HepG2 (cell line): ENCODE data around the gene SWI5. TPM values are rescaled to one million over a fixed set of nuclear protein-coding genes. Genes with fewer than 3 reads are reported as not detected.
"Not testable (repeated sequence)": the region's sequence is repeated elsewhere in the genome, so short reads cannot be mapped to it uniquely, and the experiment has no call there.

Experiments
- ATAC-seq: fragments of 200-7000 bp; cut with Tn5 transposase; 3 replicates; pipeline ENCODE4 v1.9.1; 2020; ENCODE audit warnings: mild to moderate bottlenecking, moderate library complexity
- BruUV-seq: library from RNA; stranded (reverse); fragments of 400-500 nt; replicated peaks from 2 replicates; lab custom pipeline; 2021; lab: Mats Ljungman, UMichigan
- CTCF ChIA-PET: fragments of 300-600 bp; formaldehyde crosslinking; extraction: SDS; loops from one replicate; lab custom pipeline; 2021; ENCODE audit warnings: low total read pairs, inconsistent platforms, low intra/inter-chr PET ratio; lab: Yijun Ruan, JAX
- POLR2A ChIA-PET: fragments of 350-600 bp; sonication (Branson Sonifier 250); formaldehyde crosslinking; loops from one replicate; lab custom pipeline; 2020; ENCODE audit warnings: antibody characterized with exemption, inconsistent platforms; lab: Yijun Ruan, JAX
- DNase-seq: peaks from one replicate; pipeline ENCODE4 v3.0.0-alpha.2; 2015; ENCODE audit warnings: low spot score
- FAIRE-seq: peaks from 3 replicates; lab custom pipeline; 2011; peaks lifted over from hg19 to GRCh38; lab: Jason Lieb, UNC
- H2AFZ ChIP-seq: one replicate; pipeline ENCODE4 v1.6.1; 2011; ENCODE audit warnings: low read length, inconsistent platforms
- H3K27ac ChIP-seq: fragments of 300-600 bp; 3 replicates; pipeline ENCODE4 v1.8.0; 2011; ENCODE audit warnings: mixed run types, mild to moderate bottlenecking, mixed read lengths, low read length, inconsistent platforms; ENCODE audit not compliant: insufficient read depth; ENCODE audit errors: extremely low read length
- H3K27me3 ChIP-seq, 2 experiments: fragments of 200-600 bp in 1 of 2; 2 replicates in 1 of 2; 3 replicates in 1 of 2; pipeline versions ENCODE4 v1.6.0 to v1.8.0; 2011; ENCODE audit warnings: low read length in 2 of 2, mild to moderate bottlenecking in 2 of 2, moderate library complexity in 2 of 2, inconsistent platforms in 1 of 2; ENCODE audit not compliant: insufficient read depth in 2 of 2, control insufficient read depth in 1 of 2
- H3K36me3 ChIP-seq, 2 experiments: fragments of 200-600 bp in 1 of 2; replicated peaks in 1 of 2; 2 replicates in 1 of 2; 3 replicates in 1 of 2; pipeline versions ENCODE4 v1.5.1 to v1.8.0; 2011; ENCODE audit warnings: low read length in 2 of 2, inconsistent platforms in 1 of 2; ENCODE audit not compliant: insufficient read depth in 2 of 2, control insufficient read depth in 1 of 2
- H3K4me1 ChIP-seq: 2 replicates; pipeline ENCODE4 v1.5.1; 2012; ENCODE audit warnings: low read length, inconsistent platforms; ENCODE audit not compliant: insufficient read depth
- H3K4me2 ChIP-seq: 2 replicates; pipeline ENCODE4 v1.6.0; 2011; ENCODE audit warnings: low read depth, low read length, inconsistent platforms
- H3K4me3 ChIP-seq, 3 experiments: fragments of 200-600 bp in 1 of 3; sonication (generic), shearing (Covaris generic) in 1 of 3; replicated peaks in 1 of 3; 2 replicates each; pipeline ENCODE4 v1.5.1; 2011 to 2016; ENCODE audit warnings: low read length in 3 of 3, inconsistent platforms in 2 of 3, low read depth in 2 of 3, mild to moderate bottlenecking in 2 of 3, control low read depth in 1 of 3, mixed read lengths in 1 of 3; ENCODE audit not compliant: insufficient read depth in 1 of 3
- H3K79me2 ChIP-seq: one replicate; pipeline ENCODE4 v1.6.1; 2011; ENCODE audit warnings: low read length, inconsistent platforms; ENCODE audit not compliant: insufficient read depth
- H3K9ac ChIP-seq: 2 replicates; pipeline ENCODE4 v1.6.0; 2011; ENCODE audit warnings: mild to moderate bottlenecking, low read depth, low read length, inconsistent platforms; ENCODE audit not compliant: insufficient read depth
- H3K9me3 ChIP-seq: 2 replicates; pipeline ENCODE4 v1.5.1; 2012; ENCODE audit warnings: mild to moderate bottlenecking, low read length
- H4K20me1 ChIP-seq: 2 replicates; pipeline ENCODE4 v1.6.0; 2011; ENCODE audit warnings: inconsistent platforms, mild to moderate bottlenecking, low read length, moderate library complexity; ENCODE audit not compliant: insufficient read depth
- CREBL2 ChIP-seq: sonication (generic); formaldehyde crosslinking; IDR thresholded peaks from 2 replicates; pipeline ENCODE4 v1.8.1; 2023; ENCODE audit warnings: missing genetic modification reagents, mild to moderate bottlenecking, borderline replicate concordance
- KDM6A ChIP-seq: IDR thresholded peaks from 2 replicates; pipeline ENCODE4 v1.6.1; 2016; ENCODE audit warnings: low read depth
- NAIF1 ChIP-seq: sonication (generic); formaldehyde crosslinking; IDR thresholded peaks from 2 replicates; pipeline ENCODE4 v1.5.0; 2020; ENCODE audit warnings: mild to moderate bottlenecking, missing genetic modification reagents, borderline replicate concordance
- NFE2L2 ChIP-seq: fragments of 150-350 bp; IDR thresholded peaks from 2 replicates; pipeline ENCODE4 v1.6.1; 2014; ENCODE audit warnings: low read length
- PAXIP1 ChIP-seq: sonication (generic); formaldehyde crosslinking; conservative IDR thresholded peaks from 2 replicates; pipeline ENCODE4 v1.4.0; 2020; ENCODE audit warnings: mild to moderate bottlenecking, missing genetic modification reagents, moderate library complexity
- ZKSCAN1 ChIP-seq: fragments of 150-350 bp; IDR thresholded peaks from 2 replicates; pipeline ENCODE4 v1.6.1; 2014; ENCODE audit warnings: low read length
- ZNF629 ChIP-seq: sonication (generic); formaldehyde crosslinking; conservative IDR thresholded peaks from 2 replicates; pipeline ENCODE4 v1.5.0; 2020; ENCODE audit warnings: missing genetic modification reagents
- WGBS: methylation state at CpG from one replicate; pipeline ENCODE4 v1.1.6; 2017; ENCODE audit warnings: low lambda C conversion rate; 5-methylcytosine and 5-hydroxymethylcytosine counted together
- in situ Hi-C: cut with HindIII; loops from 2 replicates; pipeline ENCODE4 v1.10.0; 2017; ENCODE audit warnings: low pct_unique_long_range_greater_than_20kb; ENCODE audit not compliant: extremely low pct_ligation_motif_present
- intact Hi-C: fragments of 100-400 bp; cut with micrococcal nuclease; formaldehyde crosslinking; loops from one replicate; pipeline ENCODE4 v1.10.0; 2022; ENCODE audit not compliant: unreplicated experiment
- polyA plus RNA-seq, 8 experiments: library from polyadenylated mRNA; depleted of rRNA in 3 of 8; stranded (reverse) in 7 of 8; unstranded in 1 of 8; fragments of >200 nt; fragmentation: Illumina TruSeq in 4 of 8; extraction: Trizol in 4 of 8; gene quantifications; 2 replicates each; pipeline versions ENCODE4 v1.2.1 to v1.2.3, GENCODE V29; 2011 to 2016; ENCODE audit warnings: low read depth in 4 of 8, missing spikeins in 1 of 8, mixed read lengths in 1 of 8; ENCODE audit not compliant: insufficient read depth in 1 of 8
- total RNA-seq, 5 experiments: library from RNA; depleted of rRNA; stranded (reverse); fragments of >200 nt; fragmentation: Illumina TruSeq; extraction: Trizol; gene quantifications; 2 replicates each; pipeline ENCODE4 v1.2.3, GENCODE V29; 2016; ENCODE audit warnings: low read depth in 1 of 5

The SWI5 gene
- total and polyA plus RNA-seq, 2 of the 13 experiments (the other 11 are each of a cell fraction or from before 2014, with no cell fraction given) = 39.2 to 41.0 TPM

DNA sequence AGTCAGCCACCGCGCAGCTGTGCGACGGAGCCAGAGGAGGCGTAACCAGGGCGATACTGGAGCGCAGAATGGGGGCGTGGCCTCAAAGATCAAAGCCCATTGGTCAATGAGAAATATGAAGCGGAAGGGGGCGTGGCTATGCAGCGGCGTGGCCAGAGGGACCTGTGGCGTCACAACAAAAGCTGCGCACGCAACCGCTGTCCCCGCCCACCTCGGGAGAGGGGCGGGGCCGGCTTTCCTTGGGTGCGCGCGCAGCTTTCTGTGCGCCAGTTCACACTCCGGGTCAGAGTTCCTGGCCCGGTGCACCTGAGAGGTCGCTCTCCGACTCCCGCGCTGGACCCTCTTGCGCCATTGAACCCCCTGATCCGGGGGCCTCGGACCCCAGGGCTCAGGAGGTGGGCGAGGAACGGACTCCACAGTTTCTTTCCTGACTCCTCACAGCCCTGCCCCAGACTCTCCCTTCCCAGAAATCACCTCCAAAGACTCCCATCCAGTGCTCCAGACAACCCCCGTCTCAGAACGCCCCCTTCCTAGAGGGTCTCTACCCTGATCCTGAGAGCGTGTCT, at the start of gene SWI5 (continued):
- peak; percentile 26; the same call in 1 of the 2 replicates for TF ChIP-seq PAXIP1 (CRISPR knock-in tag)
- 0 out of 2 replicates have a peak, but pooled peaks have one; percentile 69 for TF ChIP-seq CREBL2

GRCh38 chr9:128226412-128226801, 49.7 kb upstream of the SWI5 start:
- no peak overlapping the region for H3K4me2 ChIP-seq
- no peak for DNase-seq
- peaks cover 2 to 37% of the 10 kb centered on the region in 2 experiments; a peak in 4 of 5 replicates for H3K27me3 ChIP-seq
- H3K36me3 ChIP-seq = no peaks in the 10 kb centered on the region
- WGBS = 57% methylated on average over 5 of the region's 5 CpGs
- BruUV-seq = no TSS peak
- FAIRE-seq = no peak
- no peak for ATAC-seq
- intact Hi-C loops = no loop called here
- POLR2A ChIA-PET = no interaction called here
- no peak overlapping the region for H3K4me3 ChIP-seq
- in situ Hi-C loops = no loop called here
- no peak overlapping the region for H3K9ac ChIP-seq
- CTCF ChIA-PET = no interaction called here
- no peaks in the 10 kb centered on the region for H3K9me3 ChIP-seq
- H3K4me1 ChIP-seq = peaks cover 11% of the 10 kb centered on the region
- no peak overlapping the region for H2AFZ ChIP-seq
- no peaks in the 10 kb centered on the region for H3K79me2 ChIP-seq
- H4K20me1 ChIP-seq = no peaks in the 10 kb centered on the region
- TF ChIP-seq NFE2L2 (no peak), ZNF629 (CRISPR knock-in tag) (peak; percentile 83), KDM6A (CRISPR knock-in tag) (no peak), NAIF1 (no peak), ZKSCAN1 (peak; percentile 52; the same call in 1 of the 2 replicates)
- no peak overlapping the region for H3K27ac ChIP-seq

- peaks cover 5 to 29% of the 10 kb centered on the region in 2 experiments; a peak in 3 of 5 replicates for H3K27me3 ChIP-seq
- POLR2A ChIA-PET, ATAC-seq, CTCF ChIA-PET, H3K79me2 ChIP-seq, H3K27ac ChIP-seq, intact Hi-C loops, BruUV-seq, H3K9ac ChIP-seq, H2AFZ ChIP-seq, H3K4me3 ChIP-seq, H3K9me3 ChIP-seq, H3K4me1 ChIP-seq, H4K20me1 ChIP-seq, DNase-seq, H3K4me2 ChIP-seq, FAIRE-seq, H3K36me3 ChIP-seq, in situ Hi-C loops: not testable (repeated sequence)
- 49% methylated on average over 7 of the region's 7 CpGs for WGBS
Observed at GRCh38 chr9:128230897-128231296, 45.2 kb upstream of the SWI5 start.
